ENCODE measurements around the gene SNX8.
"Not testable (repeated sequence)": the region's sequence is repeated elsewhere in the genome, so short reads cannot be mapped to it uniquely, and the experiment has no call there.

The SNX8 gene

DNA sequence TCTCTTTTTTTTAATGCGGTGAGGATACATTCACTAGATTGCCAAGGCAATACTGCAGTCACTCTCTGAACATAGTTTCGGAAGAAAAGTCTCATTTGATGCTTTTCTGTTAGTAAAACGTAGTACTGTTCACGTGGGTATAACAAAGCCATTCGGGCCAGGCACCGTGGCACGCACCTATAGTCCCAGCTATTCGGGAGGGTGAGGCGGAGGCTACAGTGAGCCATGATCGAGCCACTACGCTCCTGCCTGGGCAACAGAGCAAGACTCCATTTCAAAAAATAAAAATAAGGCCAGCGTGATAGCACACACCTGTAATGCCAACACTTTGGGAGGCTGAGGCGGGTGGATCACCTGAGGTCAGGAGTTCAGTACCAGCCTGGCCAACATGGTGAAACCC is 24.6 kb downstream of the SNX8 start:
- no peak for DNase-seq

DNA sequence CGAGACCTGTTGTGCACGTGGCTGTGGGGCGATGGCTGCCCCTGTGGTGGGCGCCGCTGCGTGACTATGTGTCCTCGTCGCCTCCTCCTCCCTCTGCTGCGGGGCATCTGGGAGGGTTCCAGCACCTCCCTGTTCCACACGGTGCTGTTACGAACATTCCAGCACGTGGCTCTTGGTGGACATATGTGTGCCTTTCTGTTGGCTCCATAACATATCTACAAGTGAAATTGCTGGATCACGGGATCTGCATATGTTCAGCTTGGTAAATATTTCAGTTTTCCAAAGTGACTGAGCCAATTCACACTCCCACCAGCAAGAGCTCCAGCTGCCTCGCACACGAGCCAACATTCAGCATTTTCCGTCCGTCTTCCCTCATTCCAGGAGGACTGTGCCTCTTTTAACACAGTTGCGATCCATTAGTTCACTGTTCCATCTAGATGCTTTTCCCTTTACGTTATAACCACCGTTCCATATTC is 25.1 kb downstream of the SNX8 start:
- DNase-seq, result no peak

DNA sequence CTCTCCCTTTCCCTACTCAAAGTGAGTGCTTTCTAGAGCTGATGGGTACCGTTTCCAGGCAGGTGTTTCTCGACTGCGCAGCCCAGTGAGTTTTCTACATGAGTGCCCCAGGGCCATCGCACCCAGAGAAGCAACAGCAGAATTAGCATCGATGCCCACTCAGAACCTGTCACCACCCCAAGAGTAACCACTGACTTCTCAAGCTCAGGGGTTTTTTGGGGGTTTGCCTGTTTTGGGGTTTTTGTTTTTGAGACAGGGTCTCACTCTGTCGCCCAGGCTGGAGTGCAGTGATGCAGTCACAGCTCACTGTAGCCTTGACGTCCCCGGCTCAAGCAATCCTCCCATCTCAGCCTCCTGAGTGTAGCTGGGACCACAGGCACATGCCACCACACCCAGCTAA is 25.7 kb downstream of the SNX8 start:
- peak in 1 of 2 donors; percentile 26 for DNase-seq

DNA sequence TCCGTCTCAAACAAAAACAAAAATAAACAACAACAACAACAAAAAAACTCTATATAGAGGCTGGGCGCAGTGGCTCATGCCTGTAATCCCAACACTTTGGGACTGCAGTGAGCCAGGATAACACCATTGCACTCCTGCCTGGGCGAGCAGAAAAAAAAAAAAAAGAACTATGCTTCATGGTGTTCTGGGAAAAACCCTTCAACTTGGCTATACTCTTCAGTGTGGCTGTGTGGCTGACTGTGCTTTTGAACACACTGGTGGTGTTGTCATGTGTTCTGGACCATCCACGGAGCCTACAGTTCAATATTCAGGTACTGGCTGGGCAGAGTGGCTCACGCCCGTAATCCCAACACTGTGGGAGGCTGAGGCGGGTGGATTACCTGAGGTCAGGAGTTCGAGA is 26.5 kb downstream of the SNX8 start:
- DNase-seq, result no peak

DNA sequence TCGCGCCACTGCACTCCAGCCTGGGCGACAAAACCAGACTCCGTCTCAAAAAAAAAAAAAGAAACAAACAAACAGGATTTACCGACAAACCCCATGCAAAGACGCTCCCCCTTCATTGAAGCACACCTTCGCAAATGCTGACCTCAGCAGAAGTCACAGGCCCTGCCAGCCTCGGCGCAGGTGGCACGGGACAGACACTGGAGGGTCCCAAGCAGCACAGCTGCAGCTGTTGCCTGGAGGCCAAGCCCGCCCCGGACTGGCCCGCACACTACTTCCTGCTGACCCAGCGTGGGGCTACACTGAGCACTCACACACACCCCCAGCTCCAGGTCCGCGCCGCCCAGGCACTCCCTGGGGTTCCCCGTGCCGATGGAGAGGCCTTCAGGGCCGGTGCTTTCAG is 31.2 kb downstream of the SNX8 start:
- DNase-seq, result no peak

DNA sequence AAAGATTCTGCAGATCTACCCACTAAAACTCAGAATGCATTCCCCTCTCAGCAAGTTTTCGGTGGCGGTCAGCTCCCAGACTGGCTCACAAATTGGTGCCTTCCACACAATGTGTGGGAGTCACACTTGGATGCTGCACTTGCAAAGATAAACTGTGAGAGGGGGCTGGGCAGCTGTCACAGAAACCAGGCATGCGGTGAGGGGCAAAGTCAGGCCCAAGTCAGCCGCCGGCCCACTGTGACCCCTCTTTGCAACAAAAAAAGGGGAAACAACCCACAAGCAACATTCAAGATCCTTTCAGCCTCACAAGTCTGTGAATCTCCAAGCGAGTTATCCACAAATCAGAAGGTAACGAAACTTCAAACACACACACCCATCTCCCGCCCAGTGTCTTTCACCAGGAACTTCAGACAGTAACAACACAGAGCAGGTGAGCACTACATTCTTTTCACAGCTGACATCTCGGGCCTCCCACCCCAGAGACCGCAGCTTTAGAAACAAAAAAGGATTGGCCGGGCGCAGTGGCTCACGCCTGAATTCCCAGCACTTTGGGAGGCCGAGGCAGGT is 32.0 kb downstream of the SNX8 start:
- no peak for DNase-seq

DNA sequence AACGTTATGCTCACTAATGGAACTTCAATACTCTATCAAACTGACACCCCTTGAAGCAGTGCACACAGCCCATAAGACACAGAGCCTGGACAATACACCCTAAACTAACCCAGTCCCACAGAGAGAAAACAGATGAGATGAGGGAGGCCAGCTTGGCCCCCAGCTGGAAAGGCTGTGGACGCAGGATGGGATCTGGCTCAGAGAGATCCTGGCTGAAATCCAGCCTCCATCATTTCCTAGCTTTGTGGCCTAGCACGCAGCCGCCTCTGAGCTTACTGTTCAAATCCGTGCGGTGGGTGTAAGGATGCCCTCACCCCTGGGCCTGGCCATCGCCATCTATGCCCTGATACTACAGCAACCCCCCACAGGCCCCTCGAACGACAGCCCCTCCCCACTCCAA is 32.7 kb downstream of the SNX8 start:
- no peak for DNase-seq

DNA sequence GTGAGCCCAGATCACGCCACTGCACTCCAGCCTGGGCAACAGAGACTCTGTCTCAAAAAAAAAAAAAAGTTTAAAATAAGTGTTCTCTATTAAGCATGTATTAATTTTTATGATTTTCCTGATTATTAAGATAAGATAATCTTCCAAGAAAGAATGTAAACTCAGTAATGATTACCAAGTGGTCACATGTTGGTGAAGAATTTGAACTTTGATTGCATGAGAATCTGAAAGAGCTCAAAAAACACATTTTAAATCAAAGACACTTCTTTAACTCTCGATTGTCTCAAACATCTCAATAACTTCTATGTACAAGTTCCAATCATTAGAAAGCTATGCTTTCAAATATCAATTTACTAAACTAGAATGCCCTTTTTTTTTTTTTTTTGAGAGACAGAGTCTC is 33.8 kb downstream of the SNX8 start:
- no peak for DNase-seq

DNA sequence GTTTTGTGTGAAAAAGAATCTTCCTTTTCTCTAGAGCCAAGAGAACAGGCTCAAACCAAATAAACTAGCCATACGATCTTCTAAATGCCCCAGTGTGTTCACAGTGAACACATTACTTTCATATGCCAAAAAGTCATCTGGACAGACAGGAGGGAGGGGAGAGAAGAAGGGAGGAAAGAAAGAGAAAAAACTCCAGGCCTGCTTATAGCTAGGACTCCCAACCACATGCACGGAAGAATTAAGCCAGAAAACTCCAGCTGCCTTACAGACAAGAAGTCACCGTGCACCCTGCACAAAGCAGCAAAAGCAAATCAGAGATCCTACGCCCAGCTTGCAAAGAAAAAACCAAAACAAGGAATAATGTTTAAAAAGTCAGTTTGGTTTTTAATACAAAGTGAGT is 34.3 kb downstream of the SNX8 start:
- DNase-seq, result no peak

DNA sequence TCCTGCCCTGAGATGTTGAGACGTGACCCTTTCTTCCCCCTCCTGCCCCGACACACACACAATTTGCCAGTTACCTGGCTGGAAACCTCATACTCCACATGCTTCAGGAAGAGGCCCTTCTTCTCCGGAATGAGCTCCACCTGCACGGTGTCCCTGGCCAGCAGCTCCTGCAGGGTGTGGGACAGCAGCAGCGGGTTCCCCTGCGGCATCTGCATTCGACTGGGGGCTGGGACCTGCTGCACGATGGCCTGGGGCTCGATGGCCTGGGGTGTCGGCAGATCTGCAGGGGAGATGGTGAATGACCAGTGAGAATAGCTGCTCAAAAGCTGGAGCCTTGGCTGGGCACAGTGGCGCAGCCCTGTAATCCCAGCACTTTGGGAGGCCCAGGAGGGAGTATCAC is 36.2 kb downstream of the SNX8 start:
- DNase-seq, result no peak

DNA sequence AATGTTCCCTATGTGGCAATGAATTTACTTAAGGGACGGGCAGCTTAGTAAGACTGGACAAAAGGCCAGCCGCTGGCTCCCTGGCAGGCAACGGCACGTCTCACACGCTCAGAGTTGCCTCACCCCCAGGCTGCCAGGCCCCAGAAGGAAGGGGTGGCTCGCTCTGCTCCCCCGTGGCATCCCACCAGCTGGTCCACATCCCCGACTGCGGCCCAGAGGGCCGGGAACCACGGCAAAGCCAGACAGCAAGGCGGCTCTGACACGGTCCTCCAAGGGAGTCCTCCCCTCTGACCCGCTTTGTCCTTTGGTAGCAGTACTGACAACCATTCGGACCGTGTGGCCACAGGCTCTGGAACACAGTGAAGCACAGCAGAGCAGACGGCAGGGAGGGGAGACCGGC is 38.1 kb downstream of the SNX8 start:
- DNase-seq, result no peak

DNA sequence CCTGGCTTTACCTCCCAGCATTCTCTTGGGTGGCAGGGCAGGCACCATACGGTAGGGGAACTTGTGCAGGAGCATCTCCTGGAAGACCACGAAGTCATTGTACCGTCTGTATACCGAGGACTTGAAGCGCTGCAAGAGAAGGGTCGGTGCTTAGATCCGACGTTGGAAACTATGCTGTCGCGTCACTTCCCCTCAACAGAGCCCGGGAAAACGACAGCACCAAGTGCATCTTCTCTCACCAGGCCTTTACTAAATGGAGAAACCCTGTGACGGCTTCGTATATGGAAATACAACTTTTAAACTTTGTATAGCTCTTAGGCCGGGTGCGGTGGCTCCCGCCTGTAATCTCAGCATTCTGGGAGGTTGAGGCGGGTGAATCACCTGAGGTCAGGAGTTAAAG is 39.1 kb downstream of the SNX8 start:
- DNase-seq, result no peak

DNA sequence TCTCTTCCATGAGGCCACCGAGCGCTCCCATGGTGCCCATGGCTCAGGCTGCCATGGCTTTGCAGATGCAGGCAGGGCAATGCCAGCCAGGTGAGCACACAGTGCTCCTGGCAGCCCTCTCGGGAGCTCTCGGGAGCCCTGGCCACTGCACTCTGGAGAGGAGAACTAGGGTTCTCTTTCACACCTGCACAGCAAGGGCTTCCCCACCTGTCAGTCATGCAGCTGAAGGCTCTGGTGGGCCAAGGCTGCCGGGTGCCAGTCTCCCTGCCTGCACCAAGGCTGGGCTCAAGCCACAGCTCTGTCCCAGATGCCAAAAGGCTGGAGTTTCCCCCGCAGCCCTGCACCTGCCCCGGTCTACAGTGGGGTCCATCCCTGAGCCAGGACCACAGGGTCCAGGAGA is 39.6 kb downstream of the SNX8 start:
- DNase-seq, result no peak

DNA sequence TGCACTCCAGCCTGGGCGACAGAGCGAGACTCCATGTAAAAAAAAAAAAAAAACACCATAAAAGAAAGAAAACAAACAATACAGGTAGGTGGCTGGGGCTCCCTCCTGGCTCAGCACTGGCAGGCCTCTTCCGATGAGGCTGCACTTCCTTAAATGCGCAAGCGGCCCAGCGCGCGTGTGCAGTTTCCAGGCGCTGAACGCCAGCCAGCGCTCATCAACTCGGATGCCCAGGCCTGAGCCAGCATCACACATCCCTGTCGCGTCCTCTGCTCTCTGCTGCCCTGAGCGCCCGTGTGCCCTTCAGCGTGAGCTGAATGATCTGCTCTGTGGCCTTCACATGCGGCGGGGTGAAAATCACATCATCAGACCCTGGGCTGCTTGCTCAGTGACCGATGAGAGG is 40.4 kb downstream of the SNX8 start:
- DNase-seq, result no peak

DNA sequence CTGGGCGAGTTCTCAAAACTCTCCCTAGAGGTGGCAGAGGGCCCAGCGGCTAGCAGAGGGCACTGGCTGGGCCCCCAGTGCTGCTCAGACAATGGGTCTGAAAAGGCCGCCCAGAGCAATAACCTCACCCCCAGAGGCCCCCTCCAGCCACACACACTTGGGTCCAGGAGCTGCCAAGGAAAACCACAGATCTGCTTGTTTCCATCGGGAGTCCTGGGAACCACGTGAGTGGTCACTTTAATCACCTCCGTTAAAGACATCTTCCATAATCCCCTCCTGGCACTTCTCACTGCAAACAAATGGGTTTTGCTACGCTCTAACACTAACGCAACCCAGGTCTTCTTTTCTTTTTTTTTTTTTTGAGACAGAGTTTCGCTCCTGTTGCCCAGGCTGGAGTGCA is 42.2 kb downstream of the SNX8 start:
- DNase-seq, result no peak

DNA sequence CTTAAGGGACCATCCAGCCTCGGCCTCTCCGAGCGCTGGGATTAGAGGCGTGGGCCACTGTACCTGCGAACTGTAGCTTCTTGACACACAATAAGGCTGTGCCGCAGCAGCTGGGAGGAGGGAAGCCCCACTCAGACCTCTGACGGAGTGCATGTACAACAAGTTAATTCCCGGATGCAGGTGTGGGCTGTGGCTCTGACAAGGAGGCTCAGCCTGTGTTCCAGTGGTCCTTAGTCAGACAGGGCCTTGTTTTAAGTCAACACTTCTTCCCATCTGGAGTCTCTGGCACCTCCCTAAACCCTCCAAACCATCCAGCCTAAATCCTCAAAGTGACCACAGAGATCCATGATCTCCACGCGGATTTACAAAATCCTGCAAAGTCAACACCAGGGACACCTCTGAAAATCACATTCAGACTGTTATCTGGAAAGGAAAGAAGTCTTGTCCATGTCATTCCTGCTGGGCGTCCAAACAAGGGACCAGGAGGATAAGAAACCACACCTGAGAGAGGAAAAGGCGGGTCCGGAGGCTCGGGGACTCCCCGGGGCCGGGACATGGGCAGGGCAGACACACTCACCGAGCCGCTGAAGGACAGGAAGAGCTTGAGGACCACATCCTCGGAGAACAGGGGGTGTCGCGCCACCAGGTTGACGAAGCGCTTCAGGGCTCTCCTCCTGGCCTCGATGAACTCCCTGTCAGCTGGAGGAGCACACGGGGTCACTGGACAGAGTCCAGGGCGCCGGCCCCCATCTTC is 42.8 kb downstream of the SNX8 start:
- no peak for DNase-seq

DNA sequence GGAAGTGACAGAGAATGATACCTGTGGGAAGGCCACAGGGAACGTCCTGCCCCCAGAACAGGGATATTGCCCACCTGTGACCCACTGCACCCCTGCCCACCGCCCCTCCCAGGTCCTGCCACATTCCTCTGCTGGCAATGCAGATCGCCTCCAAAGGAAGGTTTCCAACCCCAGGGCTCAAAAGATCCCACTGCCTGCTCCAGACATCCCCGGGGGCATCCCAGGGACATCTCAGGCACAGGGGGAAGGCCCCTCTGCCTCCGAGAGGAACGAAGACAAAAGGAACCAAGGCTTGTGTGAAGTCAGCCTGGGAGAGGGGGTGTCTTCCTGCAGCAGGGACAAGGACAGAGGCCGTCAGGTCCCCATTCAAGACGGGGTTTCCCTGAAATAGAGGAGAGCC is 43.7 kb downstream of the SNX8 start:
- DNase-seq, result no peak

DNA sequence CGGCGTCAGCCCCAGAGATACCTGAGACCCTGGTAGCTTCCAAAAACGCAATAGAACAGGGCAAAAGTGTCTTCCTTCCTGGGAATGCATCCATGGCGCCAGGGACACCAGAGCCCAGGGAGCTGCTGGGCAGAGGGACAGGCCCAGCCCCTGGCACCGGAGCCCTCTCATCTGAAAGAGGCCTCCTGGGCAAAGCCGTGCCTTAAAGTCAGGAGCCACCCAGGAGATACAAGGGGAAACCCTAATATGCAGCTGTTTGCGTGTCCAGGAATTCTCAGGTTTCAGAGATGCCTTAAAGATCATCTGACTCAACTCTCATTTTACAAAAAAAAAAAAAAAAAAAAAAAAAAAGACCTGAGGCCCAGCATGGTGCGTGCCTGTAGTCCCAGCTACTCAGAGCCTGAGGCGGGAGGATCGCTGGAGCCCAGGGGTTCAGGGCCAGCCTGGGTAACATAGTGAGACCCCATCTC is 44.2 kb downstream of the SNX8 start:
- no peak for DNase-seq

DNA sequence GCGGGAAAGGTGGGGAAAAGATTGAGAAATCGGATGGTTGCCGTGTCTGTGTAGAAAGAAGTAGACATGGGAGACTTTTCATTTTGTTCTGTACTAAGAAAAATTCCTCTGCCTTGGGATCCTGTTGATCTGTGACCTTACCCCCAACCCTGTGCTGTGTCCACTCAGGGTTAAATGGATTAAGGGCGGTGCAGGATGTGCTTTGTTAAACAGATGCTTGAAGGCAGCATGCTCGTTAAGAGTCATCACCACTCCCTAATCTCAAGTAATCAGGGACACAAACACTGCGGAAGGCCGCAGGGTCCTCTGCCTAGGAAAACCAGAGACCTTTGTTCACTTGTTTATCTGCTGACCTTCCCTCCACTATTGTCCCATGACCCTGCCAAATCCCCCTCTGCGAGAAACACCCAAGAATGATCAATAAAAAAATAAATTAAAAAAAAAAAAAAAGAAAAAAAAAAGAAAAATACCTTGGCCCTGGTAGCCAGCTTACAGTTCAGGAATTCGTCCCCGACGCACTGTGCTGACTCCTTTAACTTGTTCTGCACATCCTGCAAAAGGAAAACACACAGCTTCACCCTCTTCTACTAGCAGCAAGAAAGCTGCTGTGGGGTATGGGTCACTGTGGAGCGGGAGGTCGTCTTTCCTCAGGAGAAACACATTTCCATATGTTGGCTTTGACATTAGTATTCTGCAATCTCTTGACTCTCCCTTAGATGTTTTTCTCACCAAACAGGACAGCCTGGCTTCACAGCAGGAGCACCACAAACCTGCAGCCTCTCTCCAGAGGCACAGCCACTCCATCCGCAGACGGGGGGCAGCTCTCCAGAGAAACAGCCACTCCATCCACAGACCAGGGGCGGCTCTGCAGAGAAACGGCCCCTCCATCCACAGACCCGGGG is 44.9 kb downstream of the SNX8 start:
- not testable (repeated sequence) for DNase-seq

DNA sequence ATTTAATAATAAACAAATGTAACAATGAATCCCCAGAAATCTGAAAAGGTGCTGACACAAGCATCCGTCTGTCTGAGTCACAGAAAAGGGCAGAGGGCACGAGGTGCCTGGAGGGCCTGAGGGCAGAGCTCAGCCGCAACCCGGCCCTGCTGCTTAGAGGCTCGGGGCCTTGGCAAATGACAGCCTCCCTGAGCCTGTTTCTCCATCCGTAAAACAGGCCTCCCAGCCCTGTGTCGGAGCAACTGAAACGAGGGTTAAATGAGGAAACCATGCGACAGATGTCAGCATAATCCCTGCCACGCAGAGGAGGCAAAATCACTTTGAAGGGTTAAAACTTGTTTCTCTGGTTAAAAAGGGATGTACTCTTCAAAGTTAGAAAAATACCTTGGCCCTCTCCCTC is 47.3 kb downstream of the SNX8 start:
- no peak for DNase-seq

DNA sequence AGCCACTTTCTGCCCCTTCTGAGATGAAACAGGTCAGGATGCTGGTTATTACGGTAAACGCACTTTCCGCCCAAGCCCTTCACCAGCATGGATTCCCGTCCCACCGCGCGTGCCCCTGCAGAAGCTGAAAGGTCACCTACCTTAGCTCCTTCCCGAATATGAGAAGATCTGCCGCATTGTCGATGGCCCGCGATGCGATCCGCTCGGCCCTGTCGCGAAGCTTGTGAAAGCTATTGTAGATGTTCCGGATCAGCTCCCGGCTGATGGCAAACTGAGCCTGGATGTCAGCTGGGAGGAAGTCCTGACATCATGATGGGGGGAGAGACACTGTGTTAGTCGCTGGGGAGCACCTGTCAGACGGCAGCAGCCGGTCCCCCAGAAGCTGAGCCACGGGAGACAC is 50.1 kb downstream of the SNX8 start:
- DNase-seq, result no peak

DNA sequence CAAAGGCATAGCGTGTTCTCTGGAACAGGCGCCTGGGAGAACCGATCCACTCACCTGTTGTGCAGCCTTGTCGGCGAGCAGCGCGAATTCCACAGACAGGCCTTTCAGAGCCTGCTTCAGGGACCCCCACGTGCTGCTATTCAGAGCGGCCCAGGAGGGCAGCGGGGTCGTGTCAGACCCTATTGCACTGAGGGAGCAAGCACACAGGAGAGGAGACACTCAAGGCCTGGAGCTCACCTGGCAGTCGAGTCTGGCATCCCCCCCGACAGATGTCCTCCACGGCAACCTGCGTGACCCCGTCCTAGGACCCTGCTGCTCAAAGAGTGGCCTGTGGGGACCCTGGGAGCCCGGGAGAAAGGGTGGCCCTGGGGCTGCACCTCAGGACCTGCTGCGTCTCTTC is 51.1 kb downstream of the SNX8 start:
- DNase-seq, result no peak

DNA sequence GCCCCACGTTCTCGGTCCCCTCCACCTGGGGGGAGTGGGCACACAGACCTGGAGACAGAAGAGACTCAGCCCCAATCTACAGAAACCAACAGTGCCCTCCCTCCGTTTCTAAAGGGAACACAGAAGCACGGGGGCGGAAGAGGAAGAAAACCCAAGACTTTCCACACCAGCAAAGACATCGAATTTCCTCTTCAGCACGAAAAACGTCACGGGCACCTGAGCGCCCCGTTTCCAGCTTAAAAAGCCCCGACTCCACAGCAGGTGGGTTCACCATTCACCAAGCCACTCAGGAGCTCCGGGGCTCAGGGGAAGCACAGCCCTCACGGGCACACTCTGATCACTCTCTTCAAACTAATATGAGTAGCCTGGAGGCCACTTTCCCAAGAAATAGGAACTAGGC is 52.6 kb downstream of the SNX8 start:
- DNase-seq, result peak; percentile 17 to 68

DNA sequence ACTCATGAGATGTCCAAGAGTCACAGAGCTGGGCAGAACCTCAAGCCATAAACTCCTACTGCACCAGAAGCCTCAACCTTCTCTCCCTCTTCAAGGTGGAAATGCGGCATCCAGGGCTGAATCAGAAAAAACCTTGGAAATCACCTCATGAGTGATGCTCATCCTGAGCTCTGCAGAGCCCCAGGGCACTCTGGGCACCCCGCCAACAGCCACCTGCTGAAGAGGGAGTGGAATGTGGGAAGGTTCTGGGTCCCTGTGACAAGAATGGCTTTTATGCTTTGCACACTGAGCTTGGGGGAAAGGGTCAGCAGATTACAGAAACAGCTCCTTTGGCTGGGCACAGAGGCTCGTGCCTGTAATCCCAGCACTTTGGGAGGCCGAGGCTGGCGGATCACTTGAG is 53.4 kb downstream of the SNX8 start:
- DNase-seq, result no peak

All from CD4-positive, alpha-beta T cell treated with Interleukin-1 beta for 1 hour (primary cell).